ENCODE results near the gene ZXDC. TPM values are rescaled to one million over a fixed set of nuclear protein-coding genes. Genes with fewer than 3 reads are reported as not detected.

Gene ZXDC
- total RNA-seq, 1 experiment from 2014 or later: 33.3 TPM

DNA sequence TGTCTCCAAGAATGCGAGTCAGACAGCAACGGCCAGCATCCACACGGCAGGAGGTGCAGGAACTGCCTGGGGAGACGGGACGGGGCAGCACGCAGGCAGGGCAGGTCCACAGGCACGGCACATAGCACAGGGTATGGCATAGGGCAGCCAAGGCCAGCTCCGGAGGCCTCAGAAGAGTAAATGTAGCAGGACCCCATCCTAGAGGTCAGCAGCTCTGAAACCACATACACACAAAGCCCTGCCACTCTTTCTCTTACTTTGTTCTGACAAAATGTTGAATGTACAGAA, 26.9 kb downstream of the ZXDC start:
- BruUV-seq (replicated peaks): no TSS peak
- intact Hi-C loops (cut with micrococcal nuclease; ENCODE audit: unreplicated experiment): no loop called here
- ATAC-seq (no peak), DNase-seq (ENCODE audit: low read depth, low spot score) (no peak)
- Histone ChIP-seq H3K9me3 (ENCODE audit: control insufficient read depth, insufficient read depth, low read depth, low read length) (no peaks in the 10 kb centered on the region), H3K4me1 (ENCODE audit: control insufficient read depth, insufficient read depth, low read length) (no peaks in the 10 kb centered on the region), H3K27me3 (ENCODE audit: control insufficient read depth, insufficient read depth, low read length) (no peaks in the 10 kb centered on the region), H3K36me3 (ENCODE audit: control insufficient read depth, insufficient read depth, low read length) (0 out of 2 replicates have a peak, but pooled peaks cover 2% of the 10 kb centered on the region), H3K4me3 (ENCODE audit: low read depth in 2 of 2, low read length in 2 of 2) (no peak overlapping the region), H3K27ac (ENCODE audit: low read length) (no peak overlapping the region)
- in situ Hi-C loops (cut with HindIII; ENCODE audit: low pct_unique_long_range_greater_than_20kb, low sequenced_read_pairs): no loop called here
- POLR2A ChIA-PET: no interaction called here
- CTCF ChIA-PET: no interaction called here
- TF ChIP-seq TCF7L2 (IDR thresholded peaks at IDR 0.05; ENCODE audit: low read depth, low read length) (no peak), SIN3A (IDR thresholded peaks at IDR 0.05; ENCODE audit: borderline replicate concordance, insufficient read depth, low read depth, low read length) (no peak), CTCF (IDR thresholded peaks at IDR 0.05) (no peak)
- TF ChIP-seq, protein P1, sequence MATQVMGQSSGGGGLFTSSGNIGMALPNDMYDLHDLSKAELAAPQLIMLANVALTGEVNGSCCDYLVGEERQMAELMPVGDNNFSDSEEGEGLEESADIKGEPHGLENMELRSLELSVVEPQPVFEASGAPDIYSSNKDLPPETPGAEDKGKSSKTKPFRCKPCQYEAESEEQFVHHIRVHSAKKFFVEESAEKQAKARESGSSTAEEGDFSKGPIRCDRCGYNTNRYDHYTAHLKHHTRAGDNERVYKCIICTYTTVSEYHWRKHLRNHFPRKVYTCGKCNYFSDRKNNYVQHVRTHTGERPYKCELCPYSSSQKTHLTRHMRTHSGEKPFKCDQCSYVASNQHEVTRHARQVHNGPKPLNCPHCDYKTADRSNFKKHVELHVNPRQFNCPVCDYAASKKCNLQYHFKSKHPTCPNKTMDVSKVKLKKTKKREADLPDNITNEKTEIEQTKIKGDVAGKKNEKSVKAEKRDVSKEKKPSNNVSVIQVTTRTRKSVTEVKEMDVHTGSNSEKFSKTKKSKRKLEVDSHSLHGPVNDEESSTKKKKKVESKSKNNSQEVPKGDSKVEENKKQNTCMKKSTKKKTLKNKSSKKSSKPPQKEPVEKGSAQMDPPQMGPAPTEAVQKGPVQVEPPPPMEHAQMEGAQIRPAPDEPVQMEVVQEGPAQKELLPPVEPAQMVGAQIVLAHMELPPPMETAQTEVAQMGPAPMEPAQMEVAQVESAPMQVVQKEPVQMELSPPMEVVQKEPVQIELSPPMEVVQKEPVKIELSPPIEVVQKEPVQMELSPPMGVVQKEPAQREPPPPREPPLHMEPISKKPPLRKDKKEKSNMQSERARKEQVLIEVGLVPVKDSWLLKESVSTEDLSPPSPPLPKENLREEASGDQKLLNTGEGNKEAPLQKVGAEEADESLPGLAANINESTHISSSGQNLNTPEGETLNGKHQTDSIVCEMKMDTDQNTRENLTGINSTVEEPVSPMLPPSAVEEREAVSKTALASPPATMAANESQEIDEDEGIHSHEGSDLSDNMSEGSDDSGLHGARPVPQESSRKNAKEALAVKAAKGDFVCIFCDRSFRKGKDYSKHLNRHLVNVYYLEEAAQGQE (IDR thresholded peaks at IDR 0.05; ENCODE audit: insufficient read depth in 1 of 2, low read depth in 2 of 2, low read length in 1 of 2): no peak

GRCh38 chr3:126448136-126448892, 27.4 kb downstream of the ZXDC start:
- no peak overlapping the region for H3K27ac ChIP-seq (ENCODE audit: low read length)
- H3K9me3 ChIP-seq (ENCODE audit: control insufficient read depth, insufficient read depth, low read depth, low read length): no peaks in the 10 kb centered on the region
- CTCF ChIA-PET: no interaction called here
- ATAC-seq (no peak), DNase-seq (ENCODE audit: low read depth, low spot score) (no peak)
- intact Hi-C loops (cut with micrococcal nuclease; ENCODE audit: unreplicated experiment) (no loop called here), in situ Hi-C loops (cut with HindIII; ENCODE audit: low pct_unique_long_range_greater_than_20kb, low sequenced_read_pairs) (no loop called here)
- no peak overlapping the region for H3K4me3 ChIP-seq (ENCODE audit: low read depth in 2 of 2, low read length in 2 of 2)
- TF ChIP-seq, protein P1 (IDR thresholded peaks at IDR 0.05; ENCODE audit: insufficient read depth in 1 of 2, low read depth in 2 of 2, low read length in 1 of 2): no peak
- TF ChIP-seq TCF7L2 (IDR thresholded peaks at IDR 0.05; ENCODE audit: low read depth, low read length) (no peak), CTCF (IDR thresholded peaks at IDR 0.05) (no peak), POLR2AphosphoS5 (IDR thresholded peaks at IDR 0.05; ENCODE audit: low read depth, low read length) (no peak), SIN3A (IDR thresholded peaks at IDR 0.05; ENCODE audit: borderline replicate concordance, insufficient read depth, low read depth, low read length) (no peak)
- BruUV-seq (replicated peaks): no TSS peak
- H3K36me3 ChIP-seq (ENCODE audit: control insufficient read depth, insufficient read depth, low read length): 0 out of 2 replicates have a peak, but pooled peaks cover 2% of the 10 kb centered on the region
- H3K27me3 ChIP-seq (ENCODE audit: control insufficient read depth, insufficient read depth, low read length): no peaks in the 10 kb centered on the region
- POLR2A ChIA-PET: no interaction called here
- H3K4me1 ChIP-seq (ENCODE audit: control insufficient read depth, insufficient read depth, low read length): no peaks in the 10 kb centered on the region

Measured in Panc1 (cell line).